AG04450 (cell line): Measurements from ENCODE around the gene ITIH5. TPM values are rescaled to one million over a fixed set of nuclear protein-coding genes. Genes with fewer than 3 reads are reported as not detected.

ENCODE experiments used
- CTCF ChIA-PET: fragments of 300-600, 350-600 bp; formaldehyde crosslinking; extraction: SDS; loops from one replicate; lab custom pipeline; 2022; ENCODE audit warnings: antibody characterized with exemption, inconsistent platforms; lab: Charles Lee
- POLR2A ChIA-PET: fragments of 350-600 bp; formaldehyde crosslinking; extraction: SDS; loops from one replicate; lab custom pipeline; 2021; ENCODE audit warnings: antibody characterized with exemption, inconsistent platforms; lab: Yijun Ruan, JAX
- DNase-seq: peaks from one replicate; pipeline ENCODE4 v3.0.0-alpha.2; 2011; ENCODE audit warnings: low read depth, low spot score
- H3K27ac ChIP-seq: one replicate; pipeline ENCODE4 v1.5.1; 2012; ENCODE audit warnings: low read depth, low read length, control low read depth
- H3K27me3 ChIP-seq: one replicate; pipeline ENCODE4 v1.6.0; 2012; ENCODE audit warnings: low read length; ENCODE audit not compliant: control insufficient read depth, insufficient read depth
- H3K4me3 ChIP-seq: 2 replicates; pipeline ENCODE4 v1.5.1; 2011; ENCODE audit warnings: mild to moderate bottlenecking, low read depth, low read length, control low read depth
- H3K9me3 ChIP-seq: 2 replicates; pipeline ENCODE4 v1.5.1; 2012; ENCODE audit warnings: low read length; ENCODE audit not compliant: control insufficient read depth, insufficient read depth
- polyA plus RNA-seq: library from polyadenylated mRNA; depleted of rRNA; stranded (reverse); fragments of >200 nt; gene quantifications from 2 replicates; pipeline ENCODE4 v1.2.3, GENCODE V29; 2011; rRNA removed
- TF ChIP-seq, protein P1 (sequence below): IDR thresholded peaks from 2 replicates; pipeline ENCODE4 v1.5.1; 2011; ENCODE audit warnings: low read depth, low read length, control low read depth, inconsistent platforms

The ITIH5 gene
- polyA plus RNA-seq, 1 experiment = 0.11 TPM

DNA sequence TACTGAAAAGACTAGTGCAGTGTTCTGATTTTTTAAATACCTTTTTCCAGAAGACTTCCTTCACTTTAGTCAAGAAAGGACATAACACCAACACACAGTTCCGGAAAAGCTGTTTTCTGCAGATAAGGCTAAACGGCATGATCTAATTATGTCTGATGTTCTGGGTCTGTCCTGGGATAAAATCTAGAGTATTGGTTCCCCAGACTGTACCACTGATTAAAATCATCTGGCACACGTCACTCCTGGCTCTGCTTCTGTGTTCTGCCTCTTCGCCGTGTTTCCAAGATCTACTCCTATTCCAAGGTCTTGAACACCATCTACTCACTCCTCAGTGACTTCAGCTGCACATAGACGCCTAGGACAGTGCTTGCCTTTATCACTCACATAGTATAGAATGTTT is 155.2 kb downstream of the ITIH5 start:
- POLR2A ChIA-PET = no interaction called here
- peaks cover 9% of the 10 kb centered on the region; the same call in 1 of the 2 replicates for H3K9me3 ChIP-seq
- CTCF ChIA-PET = interaction anchor here (0.6 to 1.4 kb wide), 3 partner anchors 14 to 176 kb away, joined by 3 to 4 read pairs (median 3); no protein-coding TSS in a partner anchor
- no peak overlapping the region for H3K27ac ChIP-seq
- TF ChIP-seq, protein P1, sequence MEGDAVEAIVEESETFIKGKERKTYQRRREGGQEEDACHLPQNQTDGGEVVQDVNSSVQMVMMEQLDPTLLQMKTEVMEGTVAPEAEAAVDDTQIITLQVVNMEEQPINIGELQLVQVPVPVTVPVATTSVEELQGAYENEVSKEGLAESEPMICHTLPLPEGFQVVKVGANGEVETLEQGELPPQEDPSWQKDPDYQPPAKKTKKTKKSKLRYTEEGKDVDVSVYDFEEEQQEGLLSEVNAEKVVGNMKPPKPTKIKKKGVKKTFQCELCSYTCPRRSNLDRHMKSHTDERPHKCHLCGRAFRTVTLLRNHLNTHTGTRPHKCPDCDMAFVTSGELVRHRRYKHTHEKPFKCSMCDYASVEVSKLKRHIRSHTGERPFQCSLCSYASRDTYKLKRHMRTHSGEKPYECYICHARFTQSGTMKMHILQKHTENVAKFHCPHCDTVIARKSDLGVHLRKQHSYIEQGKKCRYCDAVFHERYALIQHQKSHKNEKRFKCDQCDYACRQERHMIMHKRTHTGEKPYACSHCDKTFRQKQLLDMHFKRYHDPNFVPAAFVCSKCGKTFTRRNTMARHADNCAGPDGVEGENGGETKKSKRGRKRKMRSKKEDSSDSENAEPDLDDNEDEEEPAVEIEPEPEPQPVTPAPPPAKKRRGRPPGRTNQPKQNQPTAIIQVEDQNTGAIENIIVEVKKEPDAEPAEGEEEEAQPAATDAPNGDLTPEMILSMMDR = no peak
- no peaks in the 10 kb centered on the region for H3K27me3 ChIP-seq
- no peak overlapping the region for H3K4me3 ChIP-seq
- no peak for DNase-seq

Other genes with a start within 250 kb of the ITIH5 start
- gene ITIH2, start 36.4 kb upstream of the ITIH5 start, polyA plus RNA-seq = not detected in 2 replicates
- 10.2 and 16.0 TPM in 2 replicates for gene KIN, start 121.0 kb upstream of the ITIH5 start, polyA plus RNA-seq
- 378 and 456 TPM in 2 replicates for gene ATP5F1C, start 121.2 kb upstream of the ITIH5 start, polyA plus RNA-seq
- gene TAF3, start 151.5 kb upstream of the ITIH5 start, polyA plus RNA-seq = 2.3 and 3.1 TPM in 2 replicates